Suprapubic skin (tissue), 4 donors: ENCODE measurements around the gene ASF1A.

Experiments
- POLR2A ChIP-seq, 2 donors: fragments of 450-650 bp; IDR thresholded peaks; one replicate each; pipeline ENCODE4 v1.6.1; 2017; ENCODE audit warnings: antibody characterized with exemption in 2 of 2, mild to moderate bottlenecking in 2 of 2, moderate library complexity in 2 of 2
- POLR2AphosphoS5 ChIP-seq, 3 donors: sonication (generic); formaldehyde crosslinking; IDR thresholded peaks; one replicate each; pipeline ENCODE4 v1.6.1; 2017; ENCODE audit warnings: antibody characterized with exemption in 3 of 3
- TF ChIP-seq, protein P1 (sequence below), 2 donors: fragments of 200-600 bp in 1 of 2; fragments of 450-650 bp in 1 of 2; sonication (generic) in 1 of 2; IDR thresholded peaks; one replicate each; pipeline ENCODE4 v1.5.1; 2016 to 2019; ENCODE audit warnings: antibody characterized with exemption in 2 of 2, mild to moderate bottlenecking in 1 of 2, moderate library complexity in 1 of 2

DNA sequence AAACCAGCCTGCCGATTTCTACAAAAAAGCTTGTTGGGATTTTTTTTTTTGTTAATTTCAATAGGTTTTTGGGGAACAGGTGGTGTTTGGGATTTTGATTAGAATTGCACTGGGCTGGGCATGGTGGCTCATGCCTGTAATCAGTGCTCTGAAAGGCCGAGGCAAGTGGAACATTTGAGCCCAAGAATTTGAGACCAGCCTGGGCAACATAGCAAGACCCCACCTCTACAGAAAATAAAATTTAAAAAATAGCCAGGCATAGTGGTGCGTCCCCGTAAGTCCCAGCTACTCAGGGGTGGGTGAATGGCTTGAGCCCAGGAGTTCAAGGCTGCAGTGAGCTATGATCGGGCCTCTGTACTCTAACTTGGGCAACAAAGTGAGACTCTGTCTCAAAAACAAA is 40.5 kb upstream of the ASF1A start:
- TF ChIP-seq POLR2AphosphoS5 (IDR thresholded peaks at IDR 0.05) (no peak), POLR2A (IDR thresholded peaks at IDR 0.05) (no peak)
- TF ChIP-seq, protein P1, sequence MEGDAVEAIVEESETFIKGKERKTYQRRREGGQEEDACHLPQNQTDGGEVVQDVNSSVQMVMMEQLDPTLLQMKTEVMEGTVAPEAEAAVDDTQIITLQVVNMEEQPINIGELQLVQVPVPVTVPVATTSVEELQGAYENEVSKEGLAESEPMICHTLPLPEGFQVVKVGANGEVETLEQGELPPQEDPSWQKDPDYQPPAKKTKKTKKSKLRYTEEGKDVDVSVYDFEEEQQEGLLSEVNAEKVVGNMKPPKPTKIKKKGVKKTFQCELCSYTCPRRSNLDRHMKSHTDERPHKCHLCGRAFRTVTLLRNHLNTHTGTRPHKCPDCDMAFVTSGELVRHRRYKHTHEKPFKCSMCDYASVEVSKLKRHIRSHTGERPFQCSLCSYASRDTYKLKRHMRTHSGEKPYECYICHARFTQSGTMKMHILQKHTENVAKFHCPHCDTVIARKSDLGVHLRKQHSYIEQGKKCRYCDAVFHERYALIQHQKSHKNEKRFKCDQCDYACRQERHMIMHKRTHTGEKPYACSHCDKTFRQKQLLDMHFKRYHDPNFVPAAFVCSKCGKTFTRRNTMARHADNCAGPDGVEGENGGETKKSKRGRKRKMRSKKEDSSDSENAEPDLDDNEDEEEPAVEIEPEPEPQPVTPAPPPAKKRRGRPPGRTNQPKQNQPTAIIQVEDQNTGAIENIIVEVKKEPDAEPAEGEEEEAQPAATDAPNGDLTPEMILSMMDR (IDR thresholded peaks at IDR 0.05) = no peak
